NCI-H774 (cell line): ENCODE data around the gene TEX48.
A peak's percentile ranks its signal among the peaks of the same experiment; 100 is the strongest.

Experiments used
- DNase-seq: peaks from one replicate; lab custom pipeline; 2025; lab: John Stamatoyannopoulos, UW

TEX48 gene, protein sequence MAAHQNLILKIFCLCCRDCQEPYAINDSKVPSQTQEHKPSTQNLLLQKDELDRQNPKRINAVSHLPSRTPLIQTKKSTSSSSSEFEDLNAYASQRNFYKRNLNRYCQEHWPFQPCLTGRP

DNA sequence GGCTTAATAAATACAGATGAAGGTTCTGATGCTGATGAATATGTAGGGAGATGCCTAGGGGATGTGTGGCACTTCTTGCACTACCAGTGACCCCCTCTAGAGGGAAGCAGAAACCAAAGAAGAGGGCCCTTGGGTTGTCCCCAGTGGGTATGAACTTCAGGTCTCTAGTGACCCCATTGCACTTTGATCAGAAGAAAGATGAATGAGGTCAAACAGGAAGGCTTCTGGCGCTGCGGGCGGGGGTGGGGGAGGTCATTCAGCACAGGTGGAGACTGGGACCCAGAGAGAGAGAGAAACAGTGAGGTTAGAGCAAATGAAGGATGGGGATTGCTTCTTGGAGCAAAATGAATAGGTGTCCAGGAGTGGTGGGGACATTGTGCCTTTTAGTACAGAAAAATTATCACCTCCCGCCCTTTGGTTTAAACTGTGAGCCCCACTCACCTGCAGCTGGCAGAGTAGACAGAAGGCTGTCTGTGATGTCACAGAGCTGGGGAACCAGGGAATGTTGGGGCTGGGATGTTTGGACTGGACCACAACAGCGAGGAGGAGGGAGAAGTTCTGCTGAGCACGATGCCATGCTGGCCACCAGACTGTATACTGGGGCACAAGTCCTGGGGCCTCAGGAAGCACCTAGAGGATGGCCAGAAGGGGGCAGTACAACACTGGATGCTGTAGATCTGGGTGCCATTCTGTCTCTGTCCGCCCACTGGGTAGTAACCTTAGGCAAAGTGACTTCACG lies at the start of gene TEX48:
Gene TEX48, minus strand, starts transcription at position 599 of the 739 bp plus-strand sequence. CDS start 10,469 bp downstream, outside the sequence.
- DNase-seq = peak; percentile 15

DNA sequence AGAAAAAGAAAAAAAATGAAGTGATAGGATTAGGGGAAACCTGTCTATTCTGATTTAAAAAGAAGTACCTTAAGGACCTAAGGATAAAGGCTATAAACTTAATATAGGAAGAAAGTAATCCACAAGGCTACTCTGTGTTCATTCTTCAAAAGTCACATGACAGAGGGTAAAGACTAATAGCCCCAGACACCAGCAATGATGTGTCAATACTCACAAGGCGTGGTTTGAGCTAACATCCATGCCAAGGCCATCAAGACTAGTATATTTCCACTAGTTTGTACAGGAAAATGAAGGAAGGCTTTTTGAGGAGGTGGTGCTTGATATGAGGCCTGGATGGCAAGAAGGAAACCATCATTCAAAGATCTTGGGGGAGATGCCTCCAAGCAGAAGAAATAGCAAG lies 49.7 kb upstream of the TEX48 start:
- DNase-seq = no peak

DNA sequence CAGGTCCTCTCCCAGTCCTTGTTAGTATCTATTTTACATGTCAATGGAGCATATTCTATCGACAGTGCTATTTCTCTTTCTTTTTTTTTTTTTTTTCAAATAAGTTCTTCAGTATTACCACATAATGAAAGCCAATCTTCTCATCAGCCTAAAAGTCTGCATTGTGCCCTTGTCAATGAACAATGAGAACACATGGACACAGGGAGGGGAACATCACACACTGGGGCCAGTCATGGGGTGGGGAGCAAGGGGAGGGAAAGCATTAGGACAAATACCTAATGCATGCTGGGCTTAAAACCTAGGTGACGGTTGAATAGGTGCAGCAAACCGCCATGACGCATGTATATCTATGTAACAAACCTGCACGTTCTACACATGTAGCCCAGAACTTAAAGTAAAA lies 47.7 kb upstream of the TEX48 start:
- no peak for DNase-seq

DNA sequence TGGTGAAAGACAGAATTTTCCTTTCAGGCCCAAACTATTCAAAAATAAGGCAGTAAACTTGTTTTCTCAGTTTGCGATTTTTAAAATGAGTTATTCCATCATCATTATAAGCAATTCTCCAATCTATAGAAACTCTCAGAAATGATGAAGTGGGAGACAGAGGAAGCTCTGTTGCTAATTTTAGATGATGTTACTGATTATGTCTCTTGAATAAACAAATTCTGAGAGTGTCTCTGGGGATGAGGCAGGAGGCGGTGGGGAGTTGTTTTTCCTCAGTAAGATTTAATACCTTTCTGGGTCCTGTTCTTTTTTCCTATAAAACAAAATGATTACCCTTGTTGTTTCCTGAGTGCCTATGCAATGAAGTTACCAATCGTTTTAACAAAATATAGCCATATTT lies 43.9 kb upstream of the TEX48 start:
- DNase-seq = no peak

DNA sequence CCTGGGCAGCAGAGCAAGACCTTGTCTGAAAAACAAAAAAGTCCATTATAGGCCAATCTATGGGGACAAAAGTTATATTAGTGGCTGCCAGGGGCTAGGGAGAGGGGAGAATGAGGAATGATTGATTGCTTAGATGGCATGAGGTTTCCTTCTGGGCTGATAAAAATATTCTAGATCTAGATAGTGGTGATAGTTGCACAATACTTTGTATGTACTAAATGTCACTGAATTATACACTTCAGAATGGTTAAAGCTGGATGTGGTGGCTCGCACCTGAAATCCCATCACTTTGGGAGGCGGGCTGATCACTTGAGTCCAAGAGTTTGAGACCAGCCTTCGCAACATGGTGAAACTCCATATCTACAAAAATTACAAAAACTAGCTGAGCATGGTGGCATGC lies 42.8 kb upstream of the TEX48 start:
- no peak for DNase-seq

DNA sequence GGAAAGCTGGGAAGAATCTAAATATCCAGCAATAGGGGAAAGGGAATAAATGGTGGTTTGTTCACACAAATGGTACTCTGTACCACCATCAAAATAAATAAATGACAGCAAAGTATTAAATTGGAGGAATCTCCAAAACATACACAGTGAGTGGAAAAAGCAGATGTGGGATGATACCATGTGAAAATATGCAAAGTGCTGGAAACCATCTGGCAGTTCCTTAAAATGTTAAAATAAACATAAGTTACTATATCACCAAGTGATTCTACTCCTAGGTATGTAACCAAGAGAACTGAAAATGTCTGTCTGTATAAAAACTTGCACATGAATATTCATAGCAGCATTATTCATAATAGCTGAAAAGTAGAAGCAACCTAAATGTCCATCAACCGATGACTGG lies 41.9 kb upstream of the TEX48 start:
- no peak for DNase-seq

DNA sequence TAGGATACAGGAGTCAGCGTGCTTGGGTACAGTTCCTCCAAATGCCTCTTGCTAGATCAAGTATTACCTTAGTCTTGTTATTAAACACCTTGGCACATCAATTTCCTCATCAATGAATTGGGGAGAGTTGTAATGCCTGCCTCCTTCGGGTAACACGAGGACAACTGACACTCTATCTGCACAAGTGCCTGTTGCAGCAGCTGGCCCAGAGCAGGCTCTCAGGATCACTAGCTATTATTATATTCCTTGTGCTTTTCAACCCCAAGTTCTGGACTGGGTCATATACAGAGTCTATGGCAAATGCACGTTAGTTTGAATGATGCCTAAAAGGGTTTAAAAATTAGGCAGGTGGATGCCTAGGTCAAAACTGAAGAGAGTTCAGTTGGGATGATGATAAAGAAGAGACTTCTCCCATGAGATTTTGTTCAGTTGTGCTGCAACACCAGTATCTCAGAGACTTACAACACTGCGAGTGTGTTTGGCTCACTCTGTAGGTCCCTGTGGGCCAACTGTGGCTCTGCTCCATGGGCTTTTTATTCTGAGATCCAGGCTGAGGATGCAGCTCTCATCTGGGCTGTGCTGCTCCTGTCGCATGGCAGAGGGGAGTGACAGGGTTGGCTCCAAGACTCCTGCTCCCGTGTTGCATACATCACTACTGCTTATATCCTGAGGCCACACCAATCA lies 41.1 kb upstream of the TEX48 start:
- DNase-seq = no peak

DNA sequence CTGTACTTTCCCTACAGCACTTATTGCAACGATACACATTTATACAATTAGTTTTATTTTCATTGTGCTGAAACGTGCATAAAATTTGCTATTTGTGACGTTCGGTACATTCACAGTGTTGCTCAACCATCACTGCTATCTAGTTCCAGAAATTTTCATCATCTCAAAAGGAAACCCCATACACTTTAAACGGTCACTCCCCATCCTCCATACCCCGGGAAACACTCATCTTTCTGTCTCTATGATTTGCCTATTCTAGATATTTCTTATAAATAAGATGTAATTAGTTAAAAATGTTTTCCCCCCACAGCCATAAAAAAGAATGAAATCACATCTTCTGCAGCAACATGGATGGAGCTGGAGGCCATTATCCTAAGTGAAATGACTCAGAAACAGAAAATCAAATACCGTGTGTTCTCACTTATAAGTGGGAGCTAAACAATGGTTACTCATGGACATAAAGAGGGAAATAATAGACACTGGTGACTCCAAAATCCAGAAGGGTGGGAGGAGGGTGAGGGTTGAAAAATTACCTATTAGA lies 40.2 kb upstream of the TEX48 start:
- DNase-seq = peak; percentile 18

DNA sequence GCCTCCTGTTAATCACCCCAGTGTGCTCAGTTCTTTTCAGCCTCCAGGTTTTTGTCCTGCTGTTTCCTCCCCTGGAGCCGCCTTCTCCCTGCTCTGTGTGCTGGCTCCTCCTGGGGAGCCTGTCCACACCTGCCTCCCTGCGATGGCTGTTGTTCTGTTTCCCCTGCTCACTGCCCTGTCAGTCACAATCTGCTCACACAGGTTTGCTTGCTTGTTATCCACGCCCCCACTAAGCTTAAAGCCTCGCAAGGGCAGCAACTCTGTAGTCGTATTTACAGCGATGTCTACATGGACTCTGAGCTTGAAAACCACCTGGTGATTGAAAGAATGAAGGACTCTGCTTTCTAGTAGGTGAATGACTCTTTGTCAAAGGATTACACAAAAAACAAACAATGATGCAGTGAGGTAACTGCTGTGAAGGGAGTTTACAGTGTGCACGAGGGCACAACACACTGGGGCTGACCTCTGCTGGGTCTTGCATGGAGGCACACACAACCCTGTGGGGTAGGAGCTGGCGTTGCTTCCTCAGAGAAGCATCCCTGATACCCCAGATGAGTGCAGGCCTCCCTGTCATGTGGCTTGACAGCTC lies 39.6 kb upstream of the TEX48 start:
- DNase-seq = peak; percentile 51

DNA sequence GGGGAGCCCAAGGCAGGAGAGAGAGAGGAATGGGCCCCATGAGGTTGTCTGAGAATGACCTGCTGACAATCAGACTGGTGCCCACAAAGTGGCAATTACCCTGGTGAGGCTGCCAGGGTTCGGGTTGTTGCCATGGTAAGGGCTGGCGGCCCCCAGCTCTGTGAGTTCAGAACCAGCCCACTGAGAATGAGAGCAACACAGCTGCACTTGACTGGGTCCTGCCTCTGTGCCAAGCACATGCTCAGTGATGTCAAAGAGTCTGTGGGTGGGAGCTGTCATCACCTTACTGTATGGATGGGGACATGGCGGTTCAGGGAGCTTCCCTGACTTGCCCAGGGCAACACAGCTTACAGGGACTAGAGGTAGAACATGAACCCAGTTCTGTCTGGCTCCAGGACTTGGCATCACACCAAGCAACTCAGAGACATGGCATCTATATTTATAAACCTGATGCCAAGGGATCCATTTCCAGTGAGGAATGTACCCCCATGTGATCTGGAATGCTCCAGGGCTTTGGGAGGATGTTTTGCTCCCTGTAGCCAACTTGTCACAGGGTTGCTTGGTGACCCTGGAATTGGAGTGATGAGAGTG lies 38.2 kb upstream of the TEX48 start:
- no peak for DNase-seq

DNA sequence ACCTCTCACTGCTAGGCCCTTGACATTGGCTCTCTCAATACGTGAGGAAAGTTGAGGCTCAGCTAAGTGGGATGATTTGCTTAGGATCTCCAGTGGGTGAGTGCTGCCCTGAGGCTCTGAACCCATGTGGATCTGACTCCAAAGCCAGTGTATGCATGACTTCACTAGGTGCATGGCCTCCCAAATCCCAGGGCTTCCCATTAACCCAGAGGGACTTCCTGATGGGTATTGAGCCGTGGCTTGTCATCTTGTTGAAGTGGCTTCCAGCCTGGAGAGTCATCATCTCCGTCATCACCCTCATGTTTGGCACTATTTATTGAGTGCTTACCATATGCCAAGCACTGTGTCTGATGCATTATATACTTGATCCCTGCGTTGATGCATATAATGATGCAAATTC lies 37.3 kb upstream of the TEX48 start:
- no peak for DNase-seq

DNA sequence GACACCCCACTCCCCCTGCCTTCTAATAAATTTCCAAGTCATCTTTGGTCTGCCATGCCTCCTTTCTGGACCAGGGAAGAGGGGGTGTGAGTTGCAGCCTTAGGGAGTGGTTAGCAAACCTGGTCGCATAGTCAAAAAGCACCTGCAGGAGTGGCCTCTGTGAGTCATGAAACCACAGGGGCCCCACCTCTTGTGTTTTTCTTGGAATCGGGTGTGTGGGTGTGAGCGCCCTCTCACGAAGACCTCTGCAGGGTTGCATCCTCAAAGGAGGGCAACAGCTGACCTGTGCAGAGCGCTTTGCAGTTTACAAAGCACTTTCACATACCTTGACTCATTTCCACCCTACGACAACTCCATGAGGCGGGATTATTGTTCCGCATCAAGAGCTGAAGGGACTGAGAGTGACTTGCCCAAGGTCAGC lies 36.8 kb upstream of the TEX48 start:
- DNase-seq = no peak

DNA sequence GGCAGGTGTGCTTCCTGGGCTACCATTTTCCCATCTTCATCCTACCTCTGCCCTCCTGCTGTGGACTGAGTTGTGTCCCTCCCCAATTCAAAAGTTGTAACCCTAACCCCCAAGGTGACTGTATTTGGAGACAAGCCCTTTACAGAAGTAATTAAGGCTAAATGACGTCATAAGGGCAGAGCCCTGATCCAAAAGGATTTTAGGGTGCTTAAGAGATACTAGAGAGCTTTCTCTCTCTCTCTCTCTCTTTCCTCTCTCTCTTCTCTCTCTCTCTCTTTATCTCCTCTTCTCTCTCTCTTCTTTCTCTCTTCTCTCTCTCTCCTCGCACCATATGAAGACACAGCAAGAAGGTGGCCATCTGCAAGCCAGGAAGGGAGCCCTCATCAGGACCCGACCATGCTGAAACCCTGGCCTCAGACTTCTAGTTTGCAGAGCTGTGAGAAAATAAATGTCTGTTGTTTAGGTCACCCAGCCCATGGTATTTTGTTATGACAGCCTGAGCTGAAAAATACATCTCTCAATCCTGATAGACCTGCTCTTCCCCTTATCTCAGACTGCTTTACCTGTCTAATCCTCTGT lies 36.0 kb upstream of the TEX48 start:
- DNase-seq = no peak

DNA sequence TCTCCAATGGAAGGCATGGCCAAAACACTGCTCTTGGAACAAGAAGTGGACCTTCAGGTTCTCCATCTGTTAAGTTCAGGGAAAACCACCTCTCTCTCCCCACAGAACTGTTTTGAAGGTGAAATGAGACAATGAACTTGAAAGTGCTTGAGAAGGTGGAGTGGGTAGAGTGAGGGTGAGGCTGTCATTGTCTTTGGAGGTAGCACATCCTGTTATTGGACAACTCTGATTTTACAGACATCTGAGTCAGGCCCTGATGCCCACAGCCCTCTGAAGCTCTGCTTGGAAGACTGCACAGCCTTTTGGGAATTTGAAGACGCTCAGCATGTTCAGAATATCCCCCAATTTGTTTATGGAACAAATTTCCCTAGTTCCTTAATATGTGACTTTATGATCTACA lies 27.6 kb upstream of the TEX48 start:
- no peak for DNase-seq

DNA sequence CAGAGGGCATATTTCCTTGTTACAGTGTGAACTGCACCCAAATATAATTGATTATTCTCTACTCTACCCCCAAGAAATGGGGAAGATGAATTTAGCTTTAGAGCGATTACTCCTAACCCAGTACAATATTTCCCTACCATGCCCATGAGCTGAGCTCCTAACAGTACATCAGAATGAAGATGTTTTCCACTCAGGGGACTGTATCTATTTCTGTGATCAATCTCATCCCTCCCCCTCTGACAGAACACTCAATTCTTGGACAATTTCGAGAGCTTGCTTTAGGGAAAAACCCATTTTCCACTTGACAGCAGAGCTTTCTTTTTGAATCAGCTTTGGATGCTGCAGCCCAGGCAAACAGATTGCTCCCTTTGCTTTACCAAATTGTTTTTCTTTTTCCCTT lies 24.7 kb upstream of the TEX48 start:
- DNase-seq = no peak

DNA sequence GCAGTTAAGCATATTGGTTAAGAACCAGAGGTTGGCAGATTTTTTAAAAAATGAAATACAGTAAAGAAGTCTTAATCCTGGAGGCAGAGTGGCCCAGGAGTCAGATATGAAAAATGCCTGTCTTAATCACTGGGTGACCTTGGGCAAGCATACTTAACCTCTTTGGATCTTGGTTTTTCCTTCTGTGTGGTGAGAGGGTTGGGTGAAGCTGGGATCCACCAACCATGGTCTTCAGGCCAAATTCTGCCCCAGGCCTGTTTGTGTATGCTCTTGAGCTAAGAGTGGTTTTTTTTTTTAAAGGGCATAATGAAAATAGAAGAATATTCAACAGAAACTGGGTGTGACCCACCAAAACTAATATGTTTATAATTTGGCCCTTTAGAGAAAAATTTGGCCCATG lies 20.0 kb upstream of the TEX48 start:
- no peak for DNase-seq

DNA sequence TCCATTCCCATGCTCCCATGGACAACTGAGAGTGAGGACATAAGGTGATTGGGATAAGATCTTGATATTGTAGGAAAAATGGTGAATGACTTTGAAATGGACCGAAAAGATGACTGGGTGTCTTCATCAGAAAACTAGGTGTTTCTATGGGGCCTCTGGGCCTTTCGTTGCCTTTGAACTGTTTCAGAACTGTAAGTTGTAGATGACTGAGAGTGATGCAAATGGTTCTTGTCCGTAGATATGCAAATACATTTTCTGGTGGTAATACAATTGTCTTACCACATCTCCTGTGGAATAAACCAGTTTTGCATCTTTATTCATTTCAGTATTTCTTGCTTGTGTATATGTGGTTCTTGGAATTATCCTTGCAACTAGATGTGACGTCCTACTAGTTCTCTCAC lies 16.0 kb upstream of the TEX48 start:
- no peak for DNase-seq

DNA sequence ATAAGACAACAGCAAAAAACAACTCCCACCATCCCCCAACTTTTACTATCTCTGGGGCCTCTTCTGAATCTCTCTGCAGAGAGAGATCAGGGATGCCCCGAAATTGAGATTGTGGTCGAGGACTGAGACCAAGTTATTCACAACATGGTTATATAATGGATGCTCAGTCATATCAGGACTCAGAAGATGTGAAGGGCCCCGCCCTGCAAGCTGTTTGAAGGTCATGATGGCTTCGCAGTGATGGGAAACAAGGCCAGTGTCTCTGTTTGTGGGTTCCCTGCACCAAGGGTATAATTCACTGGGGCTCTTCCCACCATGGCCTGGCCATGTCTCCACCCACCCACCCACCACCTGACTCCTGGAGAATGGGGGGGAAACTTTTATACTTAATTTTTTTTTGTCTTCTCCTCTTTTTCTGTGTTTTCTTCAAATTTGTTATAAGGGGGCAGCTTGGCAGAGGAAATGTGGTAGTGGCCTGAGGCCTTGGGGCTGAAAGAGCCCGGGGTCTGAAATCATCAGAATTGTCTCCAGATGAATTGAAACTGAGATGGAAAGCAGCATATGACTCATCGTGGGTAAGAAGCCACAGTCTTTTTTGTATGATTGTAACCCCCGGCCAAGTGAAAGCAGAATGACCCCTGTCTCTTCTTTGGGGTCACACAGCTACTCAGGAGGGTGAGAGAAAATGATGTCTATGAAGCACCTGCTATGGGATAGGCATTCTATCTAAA lies 15.0 kb upstream of the TEX48 start:
- no peak for DNase-seq

DNA sequence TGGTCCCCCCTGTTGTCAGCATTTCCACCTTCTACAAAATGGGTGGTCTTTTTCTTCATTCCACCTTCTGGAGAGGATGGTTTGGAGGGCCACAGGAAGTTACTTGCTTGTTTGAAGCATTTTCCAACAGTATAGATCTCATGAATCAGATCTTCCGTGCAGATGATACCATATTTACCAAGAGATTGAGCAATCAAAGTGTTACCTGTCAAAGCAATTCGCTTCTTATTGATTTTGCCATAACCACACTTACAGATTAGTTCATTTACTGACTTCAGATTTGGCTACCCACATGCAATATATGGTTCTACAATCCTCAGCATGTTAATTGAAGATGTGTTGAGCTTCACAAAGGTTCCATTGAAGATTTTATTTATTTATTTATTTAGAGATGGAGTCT lies 14.0 kb upstream of the TEX48 start:
- DNase-seq = no peak

DNA sequence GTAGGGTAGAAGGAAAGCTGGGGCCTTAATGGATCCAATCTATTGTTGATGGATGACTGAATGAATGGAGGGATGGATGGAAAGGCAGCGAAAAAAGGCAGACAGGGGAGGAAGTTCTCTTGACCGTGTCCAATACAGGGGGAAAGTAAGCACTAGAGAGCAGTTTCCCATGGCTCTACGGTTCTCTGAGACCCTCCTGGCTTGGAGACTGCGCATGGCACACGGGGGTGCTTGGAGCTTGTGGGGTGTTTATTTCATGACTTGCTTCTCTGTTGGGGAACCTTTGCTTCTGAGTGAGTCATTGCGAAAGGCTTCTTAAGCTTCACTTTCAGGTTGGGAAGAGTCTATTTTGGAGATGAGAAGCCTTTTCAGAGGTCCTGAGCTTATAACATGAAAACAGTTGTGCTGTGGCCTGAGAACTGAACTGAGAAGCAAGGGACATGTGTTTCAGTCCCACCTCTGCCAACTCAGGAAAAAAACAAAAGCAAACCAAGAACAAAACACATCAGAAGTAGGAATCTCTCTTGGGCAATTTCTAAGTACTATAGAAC lies 12.8 kb upstream of the TEX48 start:
- no peak for DNase-seq

DNA sequence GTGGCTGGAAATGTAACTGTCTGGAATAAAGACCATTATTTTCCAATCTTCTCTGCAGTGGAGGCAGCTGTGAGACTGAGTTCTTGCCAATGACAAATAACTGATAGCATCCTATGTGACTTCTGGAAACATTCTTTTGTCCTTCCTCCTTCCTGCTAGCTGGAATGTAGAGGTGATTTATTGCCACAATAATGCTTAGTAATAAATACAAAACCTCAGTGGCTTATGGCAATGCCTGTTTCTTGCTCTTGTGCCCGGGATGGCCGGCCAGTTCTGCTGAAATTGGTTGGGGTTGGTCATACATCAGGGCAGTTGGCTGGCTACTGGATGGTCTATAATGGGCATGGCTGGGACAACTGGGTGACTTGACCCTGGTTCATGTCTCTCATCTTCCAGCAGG lies 12.2 kb upstream of the TEX48 start:
- DNase-seq = no peak
